Keratinocyte (primary cell): ENCODE measurements around the gene HACE1. TPM values are rescaled to one million over a fixed set of nuclear protein-coding genes. Genes with fewer than 3 reads are reported as not detected.

Source experiments
- DNase-seq: peaks from one replicate; pipeline ENCODE4 v3.0.0-alpha.2; 2011; ENCODE audit warnings: low read depth, missing footprints, low spot score
- FAIRE-seq: peaks from 2 replicates; lab custom pipeline; 2011; peaks lifted over from hg19 to GRCh38; lab: Jason Lieb, UNC
- H2AFZ ChIP-seq: 2 replicates; pipeline ENCODE4 v1.6.0; 2012; ENCODE audit warnings: low read length, control low read depth, inconsistent platforms; ENCODE audit not compliant: control insufficient read depth
- H3K27ac ChIP-seq: 2 replicates; pipeline ENCODE4 v1.5.1; 2011; ENCODE audit warnings: low read length; ENCODE audit not compliant: control insufficient read depth, insufficient read depth
- H3K27me3 ChIP-seq: 3 replicates; pipeline ENCODE4 v1.6.0; 2011; ENCODE audit warnings: low read length; ENCODE audit not compliant: control insufficient read depth, insufficient read depth; ENCODE audit errors: extremely low read depth
- H3K36me3 ChIP-seq, 2 experiments: 2 replicates in 1 of 2; 3 replicates in 1 of 2; pipeline ENCODE4 v1.5.1; 2011; ENCODE audit warnings: low read length in 2 of 2, mild to moderate bottlenecking in 1 of 2; ENCODE audit not compliant: control insufficient read depth in 2 of 2, insufficient read depth in 2 of 2; ENCODE audit errors: extremely low read depth in 1 of 2
- H3K4me1 ChIP-seq: 3 replicates; pipeline ENCODE4 v1.5.1; 2011; ENCODE audit warnings: low read length; ENCODE audit not compliant: control insufficient read depth, insufficient read depth; ENCODE audit errors: extremely low read depth
- H3K4me2 ChIP-seq: 3 replicates; pipeline ENCODE4 v1.6.0; 2011; ENCODE audit warnings: low read depth, low read length; ENCODE audit not compliant: control insufficient read depth, insufficient read depth; ENCODE audit errors: extremely low read depth
- H3K4me3 ChIP-seq, 3 experiments: fragments of 200-600 bp in 1 of 3; sonication (generic) in 1 of 3; 2 replicates in 2 of 3; 3 replicates in 1 of 3; pipeline ENCODE4 v1.5.1; 2011 to 2016; ENCODE audit warnings: low read length in 3 of 3, mild to moderate bottlenecking in 3 of 3, control low read depth in 2 of 3, inconsistent platforms in 1 of 3, low read depth in 1 of 3, mixed read lengths in 1 of 3, mixed run types in 1 of 3, moderate library complexity in 1 of 3; ENCODE audit not compliant: control insufficient read depth in 2 of 3, insufficient read depth in 2 of 3; ENCODE audit errors: extremely low read depth in 1 of 3
- H3K79me2 ChIP-seq: 2 replicates; pipeline ENCODE4 v1.6.0; 2012; ENCODE audit warnings: low read length; ENCODE audit not compliant: control insufficient read depth, insufficient read depth
- H3K9ac ChIP-seq: 3 replicates; pipeline ENCODE4 v1.6.0; 2011; ENCODE audit warnings: low read length; ENCODE audit not compliant: control insufficient read depth, insufficient read depth; ENCODE audit errors: extremely low read depth
- H3K9me1 ChIP-seq: 3 replicates; pipeline ENCODE4 v1.6.0; 2011; ENCODE audit warnings: low read length; ENCODE audit not compliant: control insufficient read depth, insufficient read depth; ENCODE audit errors: extremely low read depth
- H3K9me3 ChIP-seq: 2 replicates; pipeline ENCODE4 v1.5.1; 2012; ENCODE audit warnings: low read depth, low read length; ENCODE audit not compliant: control insufficient read depth
- H4K20me1 ChIP-seq: 3 replicates; pipeline ENCODE4 v1.6.0; 2011; ENCODE audit warnings: low read length; ENCODE audit not compliant: control insufficient read depth, insufficient read depth; ENCODE audit errors: extremely low read depth
- CTCF ChIP-seq, 3 experiments: IDR thresholded peaks in 1 of 3; conservative IDR thresholded peaks in 1 of 3; optimal IDR thresholded peaks in 1 of 3; 2 replicates in 2 of 3; 3 replicates in 1 of 3; pipeline versions ENCODE3 to v1.5.1; 2011; ENCODE audit warnings: low read length in 3 of 3, mild to moderate bottlenecking in 3 of 3, moderate library complexity in 2 of 3, control low read depth in 1 of 3, inconsistent platforms in 1 of 3; ENCODE audit not compliant: insufficient read depth in 2 of 3; ENCODE audit errors: extremely low read depth in 1 of 3
- EZH2 ChIP-seq: IDR thresholded peaks from one replicate; pipeline ENCODE4 v1.6.1; 2012; ENCODE audit warnings: inconsistent platforms, mild to moderate bottlenecking, low read length, moderate library complexity
- dilution Hi-C: fragments of 300-500 bp; cut with MboI; formaldehyde crosslinking; loops from one replicate; pipeline ENCODE4 v1.7.0; 2020; ENCODE audit warnings: low sequenced_read_pairs; ENCODE audit not compliant: extremely low pct_ligation_motif_present
- polyA plus RNA-seq, 5 experiments: library from polyadenylated mRNA; depleted of rRNA in 3 of 5; stranded (reverse) in 3 of 5; stranded (forward) in 1 of 5; unstranded in 1 of 5; fragments of >200 nt; gene quantifications; 1 replicate in 1 of 5; 2 replicates in 3 of 5; 3 replicates in 1 of 5; pipeline versions ENCODE4 v1.2.1 to v1.2.3, GENCODE V29; 2011 to 2012; ENCODE audit warnings: missing spikeins in 2 of 5, low read depth in 1 of 5, low replicate concordance in 1 of 5

The HACE1 gene
- polyA plus RNA-seq, 1 donor (not counting 4 experiments of a cell fraction or from before 2014, with no cell fraction given): 7.4 TPM

- dilution Hi-C loops: no loop called here
- Histone ChIP-seq H4K20me1 (no peaks in the 10 kb centered on the region), H3K36me3 (no peaks in the 10 kb centered on the region), H3K9me1 (no peaks in the 10 kb centered on the region), H3K4me3 (no peak overlapping the region), H3K9me3 (no peaks in the 10 kb centered on the region), H3K9ac (no peak overlapping the region), H3K4me2 (no peak overlapping the region), H3K79me2 (no peaks in the 10 kb centered on the region), H3K27me3 (no peaks in the 10 kb centered on the region), H3K4me1 (no peaks in the 10 kb centered on the region), H3K27ac (no peak overlapping the region), H2AFZ (no peak overlapping the region)
- no peak for DNase-seq
- no peak for FAIRE-seq
- TF ChIP-seq EZH2 (no peak), CTCF (optimal IDR thresholded peaks at IDR 0.05 in 1 of 3, IDR thresholded peaks at IDR 0.05 in 1 of 3, conservative IDR thresholded peaks at IDR 0.05 in 1 of 3; ENCODE audit: extremely low read depth in 1 of 3, insufficient read depth in 2 of 3, low read length in 3 of 3) (no peak)
These were observed 63.5 kb downstream of the HACE1 start for GRCh38 chr6:104796031-104796785.

GRCh38 chr6:104795363-104795762 lies 64.4 kb downstream of the HACE1 start:
- Histone ChIP-seq H3K27me3 (no peaks in the 10 kb centered on the region), H3K79me2 (no peaks in the 10 kb centered on the region), H3K4me2 (no peak overlapping the region), H2AFZ (no peak overlapping the region), H3K4me3 (no peak overlapping the region), H3K9me1 (no peaks in the 10 kb centered on the region), H4K20me1 (no peaks in the 10 kb centered on the region), H3K4me1 (no peaks in the 10 kb centered on the region), H3K9ac (no peak overlapping the region), H3K9me3 (no peaks in the 10 kb centered on the region), H3K36me3 (no peaks in the 10 kb centered on the region), H3K27ac (no peak overlapping the region)
- TF ChIP-seq CTCF (optimal IDR thresholded peaks at IDR 0.05 in 1 of 3, IDR thresholded peaks at IDR 0.05 in 1 of 3, conservative IDR thresholded peaks at IDR 0.05 in 1 of 3; ENCODE audit: extremely low read depth in 1 of 3, insufficient read depth in 2 of 3, low read length in 3 of 3) (no peak), EZH2 (no peak)
- no peak for FAIRE-seq
- dilution Hi-C loops: no loop called here
- DNase-seq: no peak
